GM12878 (cell line): ENCODE measurements around the gene ORM2. TPM values are rescaled to one million over a fixed set of nuclear protein-coding genes. Genes with fewer than 3 reads are reported as not detected.

Source experiments
- ATAC-seq: fragments of 200-7000 bp; cut with Tn5 transposase; 3 replicates; pipeline ENCODE4 v1.9.1; 2020; ENCODE audit warnings: mild to moderate bottlenecking, moderate library complexity
- BruUV-seq: library from RNA; stranded (reverse); fragments of 400-500 nt; replicated peaks from 2 replicates; lab custom pipeline; 2021; lab: Mats Ljungman, UMichigan
- CTCF ChIA-PET: fragments of 300-600 bp; sonication (Branson Sonifier 250); formaldehyde crosslinking; extraction: SDS; loops from one replicate; lab custom pipeline; 2021; ENCODE audit warnings: inconsistent platforms; lab: Yijun Ruan, JAX
- POLR2A ChIA-PET: fragments of 350-600 bp; formaldehyde crosslinking; extraction: SDS; loops from one replicate; lab custom pipeline; 2021; ENCODE audit warnings: inconsistent platforms; lab: Charles Lee
- RAD21 ChIA-PET: fragments of 300-600 bp; sonication (Branson Sonifier 250); formaldehyde crosslinking; loops from one replicate; lab custom pipeline; 2023; ENCODE audit warnings: antibody characterized with exemption; ENCODE audit not compliant: unreplicated experiment; lab: Charles Lee
- SMC1A ChIA-PET: fragments of 300-600 bp; sonication (Branson Sonifier 250); formaldehyde crosslinking; loops from one replicate; lab custom pipeline; 2023; ENCODE audit not compliant: unreplicated experiment, uncharacterized antibody; lab: Charles Lee
- DNase-seq: peaks from one replicate; pipeline ENCODE4 v3.0.0-alpha.2; 2011; ENCODE audit warnings: low read depth, low spot score
- FAIRE-seq: peaks from 3 replicates; lab custom pipeline; 2011; peaks lifted over from hg19 to GRCh38; lab: Jason Lieb, UNC
- H2AFZ ChIP-seq: 2 replicates; pipeline ENCODE4 v1.6.0; 2011; ENCODE audit warnings: low read depth, low read length, control low read depth; ENCODE audit not compliant: control insufficient read depth
- H3K27ac ChIP-seq: 2 replicates; pipeline ENCODE4 v1.5.1; 2011; ENCODE audit warnings: control low read depth; ENCODE audit not compliant: control insufficient read depth, insufficient read depth
- H3K27me3 ChIP-seq, 2 experiments: replicated peaks in 1 of 2; 2 replicates each; pipeline versions ENCODE4 v1.6.0 to v1.6.1; 2011; ENCODE audit warnings: low read length in 1 of 2; ENCODE audit not compliant: control insufficient read depth in 2 of 2, insufficient read depth in 2 of 2
- H3K36me3 ChIP-seq, 2 experiments: 2 replicates each; pipeline ENCODE4 v1.5.1; 2011; ENCODE audit warnings: low read length in 1 of 2; ENCODE audit not compliant: control insufficient read depth in 2 of 2, insufficient read depth in 2 of 2
- H3K4me1 ChIP-seq: 2 replicates; pipeline ENCODE4 v1.6.1; 2011; ENCODE audit warnings: mild to moderate bottlenecking, low read length, moderate library complexity, mixed read lengths; ENCODE audit not compliant: control insufficient read depth, insufficient read depth
- H3K4me2 ChIP-seq: 2 replicates; pipeline ENCODE4 v1.6.0; 2011; ENCODE audit warnings: control low read depth; ENCODE audit not compliant: control insufficient read depth, insufficient read depth
- H3K4me3 ChIP-seq: fragments of 200-600 bp; sonication (generic); 2 replicates; pipeline ENCODE4 v1.5.1; 2016
- H3K79me2 ChIP-seq: 2 replicates; pipeline ENCODE4 v1.6.0; 2011; ENCODE audit warnings: low read length; ENCODE audit not compliant: control insufficient read depth, insufficient read depth
- H3K9ac ChIP-seq: 2 replicates; pipeline ENCODE4 v1.8.0; 2011; ENCODE audit warnings: low read length, control low read depth, mixed read lengths; ENCODE audit not compliant: control insufficient read depth, insufficient read depth
- H3K9me3 ChIP-seq: replicated peaks from 3 replicates; pipeline ENCODE4 v1.5.1; 2011; ENCODE audit warnings: mild to moderate bottlenecking, low read length; ENCODE audit not compliant: control insufficient read depth, insufficient read depth
- H4K20me1 ChIP-seq: 2 replicates; pipeline ENCODE4 v1.6.0; 2011; ENCODE audit not compliant: control insufficient read depth, insufficient read depth
- ATF7 ChIP-seq: fragments of 450-650 bp; IDR thresholded peaks from 2 replicates; pipeline ENCODE4 v1.6.1; 2016; ENCODE audit warnings: low read depth, mild to moderate bottlenecking
- CBFB ChIP-seq: IDR thresholded peaks from 2 replicates; pipeline ENCODE4 v1.6.1; 2016; ENCODE audit warnings: antibody characterized with exemption, low read depth
- ELK1 ChIP-seq: IDR thresholded peaks from 2 replicates; pipeline ENCODE4 v1.6.1; 2012; ENCODE audit warnings: low read depth, low read length, improper control_type of control experiment
- FOS ChIP-seq: IDR thresholded peaks from 3 replicates; pipeline ENCODE4 v1.6.1; 2011; ENCODE audit warnings: borderline replicate concordance; ENCODE audit not compliant: insufficient read length; ENCODE audit errors: extremely low read depth
- HCFC1 ChIP-seq: fragments of 150-350 bp; IDR thresholded peaks from 2 replicates; pipeline ENCODE4 v1.6.1; 2014; ENCODE audit warnings: low read length
- HDAC2 ChIP-seq: fragments of 200-600 bp; sonication (generic); IDR thresholded peaks from 2 replicates; pipeline ENCODE4 v1.6.1; 2017
- MYB ChIP-seq: fragments of 150-350 bp; IDR thresholded peaks from 2 replicates; pipeline ENCODE4 v1.6.1; 2014; ENCODE audit warnings: mild to moderate bottlenecking, low read depth, low read length, borderline replicate concordance
- NFIC ChIP-seq: IDR thresholded peaks from 2 replicates; pipeline ENCODE4 v1.6.1; 2012; ENCODE audit warnings: low read depth, mild to moderate bottlenecking, inconsistent platforms, low read length, moderate library complexity
- NFYA ChIP-seq: IDR thresholded peaks from 2 replicates; pipeline ENCODE4 v1.6.1; 2011; ENCODE audit warnings: low read depth, mild to moderate bottlenecking, low read length, improper control_type of control experiment, borderline replicate concordance
- RCOR1 ChIP-seq: conservative IDR thresholded peaks from 2 replicates; pipeline ENCODE4 v1.6.1; 2012; ENCODE audit warnings: low read depth, low read length, improper control_type of control experiment
- RUNX3 ChIP-seq: IDR thresholded peaks from 2 replicates; pipeline ENCODE4 v1.6.1; 2012; ENCODE audit warnings: low read length, inconsistent platforms
- TCF7 ChIP-seq: IDR thresholded peaks from 2 replicates; pipeline ENCODE4 v1.6.1; 2014; ENCODE audit warnings: antibody characterized with exemption, borderline replicate concordance
- USF2 ChIP-seq: IDR thresholded peaks from 2 replicates; pipeline ENCODE4 v1.6.1; 2011; ENCODE audit warnings: low read depth, low read length, improper control_type of control experiment, borderline replicate concordance
- ZZZ3 ChIP-seq: IDR thresholded peaks from 2 replicates; pipeline ENCODE4 v1.6.1; 2011; ENCODE audit warnings: low read depth; ENCODE audit not compliant: control insufficient read depth, insufficient read length
- WGBS: methylation state at CpG from one replicate; pipeline ENCODE4 v1.1.6; 2016; ENCODE audit warnings: low lambda C conversion rate; ENCODE audit not compliant: insufficient replicate concordance, insufficient coverage; ENCODE audit errors: missing lambda C conversion rate; 5-methylcytosine and 5-hydroxymethylcytosine counted together
- in situ Hi-C: fragments of 300-500 bp; cut with MboI; formaldehyde crosslinking; loops from 9 replicates; pipeline ENCODE4 v1.14.3; 2018; ENCODE audit warnings: mixed read lengths
- intact Hi-C: fragments of 100-400 bp; cut with micrococcal nuclease; formaldehyde crosslinking; loops from one replicate; pipeline ENCODE4 v1.14.2; 2022; ENCODE audit not compliant: unreplicated experiment
- polyA plus RNA-seq, 11 experiments: library from polyadenylated mRNA; depleted of rRNA in 4 of 11; unstranded in 6 of 11; stranded (reverse) in 5 of 11; fragments of >200 nt; fragmentation: Nextera tagmentation in 4 of 11; fragmentation: Illumina TruSeq in 1 of 11; extraction: Ambion mirVana in 4 of 11; extraction: Trizol in 1 of 11; gene quantifications; 1 replicate in 1 of 11; 2 replicates in 10 of 11; pipeline versions ENCODE4 v1.2.1 to v1.2.3, GENCODE V29; 2011 to 2016; ENCODE audit warnings: inconsistent platforms in 2 of 11, missing spikeins in 2 of 11, low read depth in 1 of 11
- total RNA-seq, 4 experiments: library from RNA; depleted of rRNA in 3 of 4; stranded (reverse); fragments of >200 nt in 3 of 4; fragmentation: Illumina TruSeq in 1 of 4; extraction: Trizol in 1 of 4; gene quantifications; 2 replicates each; pipeline versions ENCODE4 v1.2.1 to v1.2.3, GENCODE V29; 2013 to 2021
- TF ChIP-seq, protein P1 (sequence below): IDR thresholded peaks from 2 replicates; pipeline ENCODE4 v1.6.1; 2011; ENCODE audit warnings: mild to moderate bottlenecking, low read depth, low read length, moderate library complexity; ENCODE audit not compliant: insufficient replicate concordance

Gene ORM2
- total and polyA plus RNA-seq, 10 of the 15 experiments (the other 5 are each of a cell fraction or from before 2014, with no cell fraction given): 0.64 TPM; not detected in 9

DNA sequence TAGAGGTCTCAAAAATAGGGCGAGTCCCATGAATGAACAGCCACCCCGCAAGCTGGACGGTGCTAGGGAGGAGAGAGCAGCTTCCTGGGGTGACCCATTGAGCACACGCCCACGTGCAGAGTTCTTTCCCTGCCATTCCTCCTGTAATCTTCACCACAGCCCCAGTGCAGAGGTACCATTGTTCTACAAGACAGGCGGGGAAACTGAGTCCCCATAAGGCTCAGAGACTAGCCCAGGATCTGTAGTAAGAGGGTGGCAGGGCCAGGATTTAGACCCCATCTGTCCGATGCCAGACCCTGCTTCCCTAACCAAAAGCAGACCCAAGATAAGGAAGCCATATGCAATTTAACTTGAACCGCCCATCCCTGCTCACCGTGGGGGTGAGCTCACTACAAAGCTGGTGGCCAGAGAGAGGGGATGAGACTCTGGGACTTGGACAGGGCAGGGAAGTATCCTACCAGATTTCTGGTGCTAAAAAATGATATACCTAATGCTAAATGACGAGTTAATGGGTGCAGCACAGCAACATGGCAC, 43.5 kb upstream of the ORM2 start (continued):
- TF ChIP-seq ELK1: no peak
- TF ChIP-seq NFYA: no peak
- no peak for TF ChIP-seq HDAC2
- TF ChIP-seq MYB: no peak
- no peak for TF ChIP-seq NFIC
- no peak for TF ChIP-seq RCOR1

DNA sequence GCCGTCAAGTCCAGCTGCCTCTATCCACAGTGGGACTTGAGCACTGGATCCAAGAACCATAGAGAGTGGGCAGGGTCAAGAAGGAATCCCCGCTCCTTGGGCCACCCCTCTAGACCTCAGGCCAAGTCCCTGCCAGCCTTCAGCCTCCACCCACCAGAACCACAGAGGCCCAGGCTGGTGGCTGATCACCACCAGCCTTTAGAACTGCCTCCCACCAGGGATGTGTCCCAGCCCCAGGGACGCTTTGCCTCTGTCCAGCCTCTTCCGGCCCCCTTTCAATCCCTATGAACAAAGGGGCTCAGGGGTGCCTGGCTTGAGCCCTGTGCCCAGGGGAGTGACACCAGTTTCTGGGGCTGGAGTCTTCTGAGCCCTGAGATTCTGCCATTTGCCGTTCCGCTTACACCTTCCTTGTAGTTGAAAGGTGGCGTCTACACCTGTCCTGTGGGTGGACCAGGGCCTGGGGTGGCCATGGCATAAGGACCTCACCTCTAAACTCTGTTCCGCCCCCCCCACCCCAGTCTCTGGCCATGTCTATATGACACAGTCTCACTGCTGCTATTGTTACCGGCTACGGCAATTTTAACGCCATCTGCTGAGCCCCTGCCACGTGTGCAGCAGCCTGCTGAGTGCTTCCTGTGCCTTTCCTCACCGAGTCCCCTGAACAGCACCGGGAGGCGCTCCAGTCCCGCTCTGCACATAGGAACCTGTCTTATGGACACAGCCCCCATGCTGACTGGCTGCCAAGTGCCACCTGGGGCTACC, 42.5 kb upstream of the ORM2 start:
- Histone ChIP-seq H3K27ac (no peak overlapping the region), H3K27me3 (peaks cover 0 to 1% of the 10 kb centered on the region in 2 experiments; a peak in 1 of 4 replicates), H3K36me3 (no peaks in the 10 kb centered on the region), H3K4me3 (no peak overlapping the region), H3K4me2 (no peak overlapping the region), H4K20me1 (0 out of 2 replicates have a peak, but pooled peaks cover 2% of the 10 kb centered on the region), H3K9me3 (no peaks in the 10 kb centered on the region), H2AFZ (no peak overlapping the region), H3K9ac (no peak overlapping the region), H3K79me2 (no peaks in the 10 kb centered on the region), H3K4me1 (no peaks in the 10 kb centered on the region)
- in situ Hi-C loops (loop anchor here (10.0 to 25.0 kb wide), 2 partner anchors 132 to 200 kb away; partner anchors contain the start of genes AMBP, COL27A1 and KIF12), intact Hi-C loops (no loop called here)
- FAIRE-seq: no peak
- ChIA-PET POLR2A (interaction anchor here (0.6 kb wide), 1 partner anchor 565 kb away, joined by 3 read pairs; no protein-coding TSS in a partner anchor), CTCF (no interaction called here), SMC1A (no interaction called here), RAD21 (no interaction called here)
- WGBS: 40% methylated on average over 16 of the region's 16 CpGs
- ATAC-seq: no peak
- DNase-seq: no peak
- BruUV-seq: no TSS peak
- no peak for TF ChIP-seq HCFC1
- TF ChIP-seq, protein P1, sequence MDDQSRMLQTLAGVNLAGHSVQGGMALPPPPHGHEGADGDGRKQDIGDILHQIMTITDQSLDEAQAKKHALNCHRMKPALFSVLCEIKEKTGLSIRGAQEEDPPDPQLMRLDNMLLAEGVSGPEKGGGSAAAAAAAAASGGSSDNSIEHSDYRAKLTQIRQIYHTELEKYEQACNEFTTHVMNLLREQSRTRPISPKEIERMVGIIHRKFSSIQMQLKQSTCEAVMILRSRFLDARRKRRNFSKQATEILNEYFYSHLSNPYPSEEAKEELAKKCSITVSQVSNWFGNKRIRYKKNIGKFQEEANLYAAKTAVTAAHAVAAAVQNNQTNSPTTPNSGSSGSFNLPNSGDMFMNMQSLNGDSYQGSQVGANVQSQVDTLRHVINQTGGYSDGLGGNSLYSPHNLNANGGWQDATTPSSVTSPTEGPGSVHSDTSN: no peak
- no peak for TF ChIP-seq NFYA
- no peak for TF ChIP-seq ATF7
- TF ChIP-seq RUNX3: no peak
- TF ChIP-seq TCF7: no peak
- TF ChIP-seq CBFB: no peak
- TF ChIP-seq USF2: no peak
- TF ChIP-seq FOS: no peak
- no peak for TF ChIP-seq ZZZ3
